Thyroid gland (tissue), 4 donors: Measurements from ENCODE around the gene AAK1.

Source experiments
- CTCF ChIP-seq, 6 experiments: fragments of 200-600 bp in 3 of 6; fragments of 450-650 bp in 3 of 6; sonication (generic) in 3 of 6; IDR thresholded peaks; one replicate each; pipeline ENCODE4 v1.5.1; 2016 to 2019; ENCODE audit warnings: antibody characterized with exemption in 6 of 6, mild to moderate bottlenecking in 2 of 6, inconsistent platforms in 1 of 6, moderate library complexity in 1 of 6
- POLR2A ChIP-seq, 2 donors: fragments of 450-650 bp; IDR thresholded peaks; one replicate each; pipeline ENCODE4 v1.6.1; 2017; ENCODE audit warnings: antibody characterized with exemption in 2 of 2, mild to moderate bottlenecking in 2 of 2, moderate library complexity in 1 of 2

- TF ChIP-seq CTCF (IDR thresholded peaks at IDR 0.05) (no peak), POLR2A (IDR thresholded peaks at IDR 0.05) (no peak)
Measured at GRCh38 chr2:69582582-69583176, 60.9 kb downstream of the AAK1 start.
